Adipose tissue (tissue), 3 donors: Measurements from ENCODE around the gene IL10. TPM values are rescaled to one million over a fixed set of nuclear protein-coding genes. Genes with fewer than 3 reads are reported as not detected.

Source experiments
- H3K27ac ChIP-seq: one replicate; pipeline ENCODE4 v1.5.1; 2013; ENCODE audit warnings: low read depth, low read length
- WGBS, 3 donors: extraction: QIAGEN DNeasy Blood & Tissue Kit; methylation state at CpG; one replicate each; pipeline ENCODE4 v1.1.7; 2013; 5-methylcytosine and 5-hydroxymethylcytosine counted together
- polyA plus RNA-seq, 3 donors: library from polyadenylated mRNA; stranded (reverse); fragments of 200-250 nt; gene quantifications; one replicate each; pipeline ENCODE4 v1.2.3, GENCODE V29; 2013
- donor health status: healthy with polysubstance abuse.
- donor health status: Bipolar disorder and iron deficiency.
- donor health status: healthy.

IL10 gene
- polyA plus RNA-seq, 3 donors = 0.77 to 15.1 (median 7.0) TPM

DNA sequence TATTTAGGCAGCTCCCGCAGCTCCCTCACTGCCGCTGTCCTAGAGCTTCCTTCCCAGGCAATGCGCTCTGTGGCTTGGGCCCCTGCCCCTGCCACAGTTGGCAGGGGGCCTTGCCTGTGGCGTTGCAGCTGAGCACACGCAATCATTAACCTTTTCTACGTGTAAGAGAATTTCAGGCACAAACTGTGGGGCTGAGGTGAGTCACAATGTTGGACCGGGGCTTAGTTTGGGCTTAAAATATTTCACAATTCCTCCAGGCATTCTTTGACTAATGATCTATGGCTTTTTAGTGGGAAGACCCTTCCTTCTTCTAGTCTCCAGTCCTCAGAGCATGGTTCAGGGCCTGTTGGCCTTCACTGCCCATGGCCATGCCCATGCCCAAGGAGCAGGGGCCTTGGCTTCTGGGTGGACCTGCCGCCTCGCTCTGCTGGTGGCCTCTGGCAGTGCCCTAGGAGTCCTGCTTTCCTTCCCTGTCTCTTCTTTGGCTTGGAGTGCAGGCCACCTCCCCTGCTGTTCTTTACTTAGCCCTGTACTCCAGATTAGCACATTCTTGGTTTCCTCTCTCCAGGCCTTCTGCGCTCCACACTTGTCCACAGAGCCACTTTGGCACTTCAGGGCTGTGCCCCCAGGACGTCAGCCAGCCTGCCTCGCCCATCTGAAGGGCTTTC lies 48.4 kb downstream of the IL10 start:
- WGBS, 3 donors = 29 to 38% (median 36%) methylated on average over 12 of the region's 12 CpGs
- no peak overlapping the region for H3K27ac ChIP-seq

DNA sequence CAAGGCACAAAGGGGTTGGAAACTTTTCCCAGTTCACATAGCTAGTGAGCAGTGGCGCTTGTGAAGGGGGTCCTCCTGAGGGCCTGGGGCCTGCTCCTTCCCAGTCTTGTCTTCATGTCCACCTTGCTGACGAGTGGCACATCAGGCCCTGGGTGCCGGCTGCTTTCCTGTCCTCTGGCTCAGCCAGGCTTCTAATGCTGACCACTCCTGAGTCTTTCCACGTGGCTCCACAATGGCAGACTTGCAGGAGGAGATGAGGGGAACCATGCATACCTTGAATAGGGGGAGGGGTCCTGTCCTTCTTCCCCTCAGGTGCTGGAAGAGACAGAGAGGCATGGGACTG lies 48.9 kb downstream of the IL10 start:
- no peak overlapping the region for H3K27ac ChIP-seq
- 64 to 76% (median 67%) methylated on average over 4 of the region's 4 CpGs for WGBS, 3 donors

DNA sequence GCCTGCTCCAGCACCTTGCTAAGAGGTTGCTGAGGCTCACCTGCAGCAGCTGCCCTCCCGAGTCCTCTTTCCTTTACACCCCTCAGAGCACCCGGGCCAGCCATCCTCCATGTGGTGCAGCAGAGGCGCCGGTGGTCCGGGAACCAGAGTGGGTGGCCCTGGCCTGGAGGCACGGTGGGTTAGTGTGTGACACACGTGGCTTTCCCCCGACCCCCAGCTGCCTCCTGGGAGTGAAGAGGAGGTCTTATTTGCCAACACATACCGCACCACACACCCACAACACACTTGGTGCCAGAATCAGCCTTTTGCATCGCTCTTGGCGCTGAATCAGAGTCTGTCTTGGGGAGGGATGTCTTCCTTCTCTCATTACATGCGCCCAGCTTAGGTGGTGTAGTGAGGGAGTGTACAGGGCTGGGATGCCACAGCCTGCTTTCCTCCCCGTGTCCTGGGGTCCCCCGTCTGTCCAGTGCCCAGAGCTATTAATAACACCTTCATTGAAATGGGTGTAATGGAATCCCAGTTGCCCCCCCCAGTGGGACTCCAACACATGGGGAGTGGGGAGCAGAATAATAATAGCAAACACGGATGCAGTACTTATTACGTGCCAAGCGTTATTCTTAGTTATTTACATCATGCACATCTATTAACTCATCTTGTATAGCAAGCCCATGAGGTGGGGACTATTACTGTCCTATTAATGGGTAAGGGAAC lies 49.4 kb downstream of the IL10 start:
- no peak overlapping the region for H3K27ac ChIP-seq
- 71 to 85% (median 73%) methylated on average over 17 of the region's 17 CpGs for WGBS, 3 donors

DNA sequence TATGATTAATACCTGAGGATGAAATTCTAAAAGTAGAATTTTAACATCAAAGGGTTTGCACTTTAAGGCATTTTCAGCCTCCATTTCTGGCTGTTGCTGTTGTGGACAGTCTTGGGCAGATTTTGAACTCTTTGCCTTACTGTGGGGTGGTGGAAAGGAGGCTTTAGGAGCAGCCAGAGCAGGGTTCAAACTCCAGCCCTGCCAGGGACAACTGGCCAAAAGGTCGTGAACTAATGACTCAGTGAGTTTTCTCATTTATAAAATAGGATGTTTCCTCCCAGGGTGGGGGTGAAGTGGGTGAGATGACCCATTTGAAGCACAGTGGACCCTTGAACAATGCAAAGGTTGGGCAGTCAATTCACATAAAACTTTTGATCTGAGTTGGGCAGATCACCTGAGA lies 50.8 kb downstream of the IL10 start:
- no peak overlapping the region for H3K27ac ChIP-seq
- 74 to 88% (median 82%) methylated on average over 1 of the region's 1 CpG for WGBS, 3 donors

DNA sequence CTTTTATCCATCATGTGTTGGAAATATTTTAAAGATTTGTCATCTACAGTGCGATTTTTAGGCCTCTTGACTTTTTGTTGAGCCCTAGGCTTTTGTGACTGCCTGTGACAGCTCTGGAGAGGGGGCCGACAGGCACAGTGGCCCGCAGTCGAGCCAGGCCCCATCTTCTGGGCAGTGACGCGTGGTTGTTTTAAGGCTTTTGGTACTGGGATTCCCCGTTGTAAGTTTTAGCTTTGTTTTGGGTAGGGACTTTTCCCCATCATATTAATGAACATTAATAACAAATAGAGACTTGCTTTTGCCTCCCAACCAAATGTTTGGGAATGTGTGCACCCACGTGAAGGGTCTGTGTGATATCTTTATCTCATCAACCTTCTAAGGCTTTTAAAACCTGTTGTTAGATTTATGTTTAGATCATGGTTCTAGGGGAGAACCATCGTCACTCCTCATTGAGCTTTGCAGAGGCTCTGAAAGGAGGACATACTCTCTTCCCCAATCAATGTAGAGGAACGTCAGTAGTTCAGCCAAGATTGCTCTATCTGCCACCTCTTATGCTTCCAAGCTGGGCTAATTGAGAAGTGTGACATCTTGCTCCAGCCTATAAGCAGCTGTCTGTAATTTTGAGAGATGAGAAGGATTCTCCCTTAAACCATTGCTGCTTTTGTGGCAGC lies 53.0 kb downstream of the IL10 start:
- 83 to 90% (median 86%) methylated on average over 10 of the region's 10 CpGs for WGBS, 3 donors
- H3K27ac ChIP-seq = no peak overlapping the region

DNA sequence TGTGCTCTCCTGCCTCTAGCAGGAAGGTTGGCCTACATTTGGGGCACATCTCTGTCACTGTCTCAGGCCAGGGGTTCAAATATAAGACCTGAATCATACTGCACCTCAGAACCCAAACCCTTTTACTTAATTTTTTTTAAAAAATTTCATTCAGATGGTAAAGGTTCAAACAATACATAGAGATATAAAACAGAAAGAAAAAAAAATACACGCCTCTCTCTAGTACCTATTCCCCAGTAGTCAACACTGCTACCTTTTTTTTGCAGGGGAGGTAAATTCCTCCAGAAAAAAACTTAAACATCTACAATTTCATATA lies 54.7 kb downstream of the IL10 start:
- no peak overlapping the region for H3K27ac ChIP-seq
- 81 to 93% (median 85%) methylated on average over 1 of the region's 1 CpG for WGBS, 3 donors

Other genes starting within 250 kb of the IL10 start
- 10 to 100 TPM; 29.5 to 57.5 (median 42.1) TPM for gene EIF2D, start 160.0 kb downstream of the IL10 start, polyA plus RNA-seq
- gene DYRK3, start 137.0 kb downstream of the IL10 start, polyA plus RNA-seq = 10 to 100 TPM in 1 of 3 donors, 1 to 10 TPM in 2; 2.2 to 12.3 (median 7.6) TPM
- 10 to 100 TPM; 24.3 to 69.4 (median 64.1) TPM for gene MAPKAPK2, start 87.6 kb downstream of the IL10 start, polyA plus RNA-seq
- under 1 TPM in 2 of 3 donors, not detected in 1; 0.09 to 0.12 TPM for gene IL19, start 1.7 kb downstream of the IL10 start, polyA plus RNA-seq
- gene IL20, start 93.1 kb upstream of the IL10 start, polyA plus RNA-seq = 1 to 10 TPM in 1 of 3 donors, under 1 TPM in 1, not detected in 1; 0.67 to 1.7 TPM
- 1 to 10 TPM in 1 of 3 donors, under 1 TPM in 1, not detected in 1; 0.09 to 7.7 TPM for gene IL24, start 124.9 kb upstream of the IL10 start, polyA plus RNA-seq
- gene FCMR, start 149.4 kb upstream of the IL10 start, polyA plus RNA-seq = 1 to 10 TPM; 5.1 to 5.7 (median 5.2) TPM
- gene PIGR, start 174.0 kb upstream of the IL10 start, polyA plus RNA-seq = 1 to 10 TPM; 1.5 to 3.9 (median 3.5) TPM
- under 1 TPM in 1 of 3 donors, not detected in 2; 0.90 TPM for gene FCAMR, start 198.0 kb upstream of the IL10 start, polyA plus RNA-seq